ENCODE results near the gene B3GNT4. TPM values are rescaled to one million over a fixed set of nuclear protein-coding genes. Genes with fewer than 3 reads are reported as not detected.

B3GNT4 gene
- total and polyA plus RNA-seq, 2 of the 4 experiments (the other 2 are of a cell fraction), result 0.18 to 0.53 TPM

DNA sequence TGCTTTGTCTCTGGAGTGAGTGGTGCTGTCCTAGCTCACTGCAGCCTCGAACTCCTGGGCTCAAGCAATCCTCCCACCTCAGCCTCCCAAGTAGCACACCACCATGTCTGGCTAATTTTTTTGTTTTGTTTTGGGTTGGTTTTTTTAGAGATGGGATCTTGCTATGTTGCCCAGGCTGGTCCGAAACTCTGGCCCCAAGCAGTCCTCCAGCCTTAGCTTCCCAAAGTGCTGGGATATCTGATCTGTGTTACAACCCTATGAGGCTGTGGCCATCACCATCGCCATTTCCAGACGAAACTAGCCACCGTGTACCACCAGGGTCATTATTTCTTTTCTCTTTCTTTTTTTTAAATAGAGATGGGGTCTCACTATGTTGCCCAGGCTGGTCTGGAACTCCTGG, 32.1 kb upstream of the B3GNT4 start:
- WGBS, 2 experiments (ENCODE audit: extremely low coverage in 2 of 2, insufficient read length in 1 of 2), result no CpG with 5 or more reads among the region's 5 CpGs
- CTCF ChIA-PET, result no interaction called here

More for the DNA sequence above, 32.1 kb upstream of the B3GNT4 start:
- intact Hi-C loops (cut with micrococcal nuclease), result no loop called here
- H4K8ac ChIP-seq (ENCODE audit: low read depth in 2 of 2, low read length in 2 of 2), result no peak overlapping the region
- H3K14ac ChIP-seq (replicated peaks; ENCODE audit: low read depth, low read length), result no peak overlapping the region
- no peaks in the 10 kb centered on the region for H3K36me3 ChIP-seq (ENCODE audit: control insufficient read depth, insufficient read depth, low read length)
- H2AK5ac ChIP-seq (ENCODE audit: low read depth, low read length), result no peak overlapping the region
- no peak overlapping the region for H3K23ac ChIP-seq (ENCODE audit: low read depth, low read length)
- no peaks in the 10 kb centered on the region for H3K4me1 ChIP-seq (ENCODE audit: control insufficient read depth, insufficient read depth, low read length)
- no peaks in the 10 kb centered on the region; the same call in 1 of the 2 replicates for H3K9me1 ChIP-seq (ENCODE audit: insufficient read depth, low read length)
- H3K27ac ChIP-seq (ENCODE audit: insufficient read depth, low read length), result no peak overlapping the region
- DNase-seq (no peak), ATAC-seq (ENCODE audit: low read depth) (no peak)
- H3K79me1 ChIP-seq (ENCODE audit: low read depth in 1 of 2, low read length in 2 of 2), result no peaks in the 10 kb centered on the region
- no peaks in the 10 kb centered on the region for H4K20me1 ChIP-seq (ENCODE audit: insufficient read depth, low read length)
- no peak overlapping the region for H2BK20ac ChIP-seq (ENCODE audit: low read depth, low read length)
- in situ Hi-C loops (cut with MboI; ENCODE audit: low sequenced_read_pairs), result no loop called here
- no peak overlapping the region for H3K4ac ChIP-seq (ENCODE audit: low read depth, low read length)
- BruUV-seq (replicated peaks), result no TSS peak
- H2BK15ac ChIP-seq (ENCODE audit: low read depth, low read length), result no peak overlapping the region
- TF ChIP-seq MAFK (IDR thresholded peaks at IDR 0.05; ENCODE audit: low read depth, low read length) (no peak), CHD1 (IDR thresholded peaks at IDR 0.05; ENCODE audit: low read depth, low read length) (no peak), SMC3 (IDR thresholded peaks at IDR 0.05; ENCODE audit: low read depth, low read length) (no peak), MXI1 (IDR thresholded peaks at IDR 0.05; ENCODE audit: borderline replicate concordance, low read depth, low read length) (no peak), RFX5 (IDR thresholded peaks at IDR 0.05; ENCODE audit: low read depth, low read length) (no peak), FOS (IDR thresholded peaks at IDR 0.05; ENCODE audit: low read depth, low read length) (no peak), RCOR1 (IDR thresholded peaks at IDR 0.05; ENCODE audit: insufficient replicate concordance, low read length) (no peak), CEBPB (IDR thresholded peaks at IDR 0.05; ENCODE audit: low read depth, low read length) (no peak), MAZ (IDR thresholded peaks at IDR 0.05; ENCODE audit: borderline replicate concordance, low read depth, low read length) (no peak), NFE2L2 (IDR thresholded peaks at IDR 0.05; ENCODE audit: low read depth, low read length) (no peak), RAD21 (IDR thresholded peaks at IDR 0.05; ENCODE audit: low read length) (no peak), POLR2A (IDR thresholded peaks at IDR 0.05; ENCODE audit: low read depth, low read length) (no peak), BHLHE40 (IDR thresholded peaks at IDR 0.05; ENCODE audit: low read depth, low read length) (no peak)
- TF ChIP-seq, protein P1, sequence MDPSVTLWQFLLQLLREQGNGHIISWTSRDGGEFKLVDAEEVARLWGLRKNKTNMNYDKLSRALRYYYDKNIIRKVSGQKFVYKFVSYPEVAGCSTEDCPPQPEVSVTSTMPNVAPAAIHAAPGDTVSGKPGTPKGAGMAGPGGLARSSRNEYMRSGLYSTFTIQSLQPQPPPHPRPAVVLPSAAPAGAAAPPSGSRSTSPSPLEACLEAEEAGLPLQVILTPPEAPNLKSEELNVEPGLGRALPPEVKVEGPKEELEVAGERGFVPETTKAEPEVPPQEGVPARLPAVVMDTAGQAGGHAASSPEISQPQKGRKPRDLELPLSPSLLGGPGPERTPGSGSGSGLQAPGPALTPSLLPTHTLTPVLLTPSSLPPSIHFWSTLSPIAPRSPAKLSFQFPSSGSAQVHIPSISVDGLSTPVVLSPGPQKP (IDR thresholded peaks at IDR 0.05; ENCODE audit: borderline replicate concordance, low read depth, low read length), result no peak
- TF ChIP-seq, protein P2, sequence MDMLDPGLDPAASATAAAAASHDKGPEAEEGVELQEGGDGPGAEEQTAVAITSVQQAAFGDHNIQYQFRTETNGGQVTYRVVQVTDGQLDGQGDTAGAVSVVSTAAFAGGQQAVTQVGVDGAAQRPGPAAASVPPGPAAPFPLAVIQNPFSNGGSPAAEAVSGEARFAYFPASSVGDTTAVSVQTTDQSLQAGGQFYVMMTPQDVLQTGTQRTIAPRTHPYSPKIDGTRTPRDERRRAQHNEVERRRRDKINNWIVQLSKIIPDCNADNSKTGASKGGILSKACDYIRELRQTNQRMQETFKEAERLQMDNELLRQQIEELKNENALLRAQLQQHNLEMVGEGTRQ (IDR thresholded peaks at IDR 0.05; ENCODE audit: low read depth, low read length), result no peak
- TF ChIP-seq, protein P3, sequence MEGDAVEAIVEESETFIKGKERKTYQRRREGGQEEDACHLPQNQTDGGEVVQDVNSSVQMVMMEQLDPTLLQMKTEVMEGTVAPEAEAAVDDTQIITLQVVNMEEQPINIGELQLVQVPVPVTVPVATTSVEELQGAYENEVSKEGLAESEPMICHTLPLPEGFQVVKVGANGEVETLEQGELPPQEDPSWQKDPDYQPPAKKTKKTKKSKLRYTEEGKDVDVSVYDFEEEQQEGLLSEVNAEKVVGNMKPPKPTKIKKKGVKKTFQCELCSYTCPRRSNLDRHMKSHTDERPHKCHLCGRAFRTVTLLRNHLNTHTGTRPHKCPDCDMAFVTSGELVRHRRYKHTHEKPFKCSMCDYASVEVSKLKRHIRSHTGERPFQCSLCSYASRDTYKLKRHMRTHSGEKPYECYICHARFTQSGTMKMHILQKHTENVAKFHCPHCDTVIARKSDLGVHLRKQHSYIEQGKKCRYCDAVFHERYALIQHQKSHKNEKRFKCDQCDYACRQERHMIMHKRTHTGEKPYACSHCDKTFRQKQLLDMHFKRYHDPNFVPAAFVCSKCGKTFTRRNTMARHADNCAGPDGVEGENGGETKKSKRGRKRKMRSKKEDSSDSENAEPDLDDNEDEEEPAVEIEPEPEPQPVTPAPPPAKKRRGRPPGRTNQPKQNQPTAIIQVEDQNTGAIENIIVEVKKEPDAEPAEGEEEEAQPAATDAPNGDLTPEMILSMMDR (conservative IDR thresholded peaks at IDR 0.05; ENCODE audit: low read depth, low read length), result no peak
- POLR2A ChIA-PET (ENCODE audit: unreplicated experiment), result no interaction called here
- H3K9ac ChIP-seq (ENCODE audit: low read depth, low read length), result no peak overlapping the region
- no peak overlapping the region for H3K56ac ChIP-seq (ENCODE audit: extremely low read depth, insufficient read depth, low read length)
- no peak overlapping the region for H4K5ac ChIP-seq (ENCODE audit: low read depth, low read length)
- H2BK5ac ChIP-seq (ENCODE audit: low read depth, low read length, poor library complexity, severe bottlenecking), result no peak overlapping the region
- no peak overlapping the region for H4K91ac ChIP-seq (ENCODE audit: insufficient read depth, low read depth, low read length)
- no peak overlapping the region for H3K4me2 ChIP-seq (ENCODE audit: low read depth, low read length)
- no peak overlapping the region for H3K4me3 ChIP-seq (ENCODE audit: insufficient read depth, low read depth, low read length)
- H3K27me3 ChIP-seq (ENCODE audit: control insufficient read depth, insufficient read depth, low read length), result peaks cover 24% of the 10 kb centered on the region
- H3K9me3 ChIP-seq (ENCODE audit: control insufficient read depth, insufficient read depth, low read length), result no peaks in the 10 kb centered on the region
- no peak overlapping the region for H3K18ac ChIP-seq (ENCODE audit: low read depth, low read length)
- no peak overlapping the region for H2BK120ac ChIP-seq (ENCODE audit: low read depth, low read length)
- no peak overlapping the region for H2AFZ ChIP-seq (replicated peaks; ENCODE audit: low read length, poor library complexity)
- H2AK9ac ChIP-seq (replicated peaks; ENCODE audit: low read depth, low read length, poor library complexity), result no peak overlapping the region
- dilution Hi-C loops (cut with HindIII; ENCODE audit: low sequenced_read_pairs, unreplicated experiment), result no loop called here

Data from IMR-90 (cell line).